Erythroblast (primary cell): ENCODE measurements around the gene PRDM1.

Experiments
- DNase-seq, 2 experiments: peaks; one replicate each; lab custom pipeline; 2025; lab: John Stamatoyannopoulos, UW
- GATA1 ChIP-seq: IDR thresholded peaks from 2 replicates; pipeline ENCODE4 v1.6.1; 2011; ENCODE audit warnings: low read depth, mild to moderate bottlenecking, control low read depth, low read length, moderate library complexity
- POLR2A ChIP-seq: IDR thresholded peaks from 2 replicates; pipeline ENCODE4 v1.6.1; 2011; ENCODE audit warnings: mild to moderate bottlenecking, low read length

Gene PRDM1

DNA sequence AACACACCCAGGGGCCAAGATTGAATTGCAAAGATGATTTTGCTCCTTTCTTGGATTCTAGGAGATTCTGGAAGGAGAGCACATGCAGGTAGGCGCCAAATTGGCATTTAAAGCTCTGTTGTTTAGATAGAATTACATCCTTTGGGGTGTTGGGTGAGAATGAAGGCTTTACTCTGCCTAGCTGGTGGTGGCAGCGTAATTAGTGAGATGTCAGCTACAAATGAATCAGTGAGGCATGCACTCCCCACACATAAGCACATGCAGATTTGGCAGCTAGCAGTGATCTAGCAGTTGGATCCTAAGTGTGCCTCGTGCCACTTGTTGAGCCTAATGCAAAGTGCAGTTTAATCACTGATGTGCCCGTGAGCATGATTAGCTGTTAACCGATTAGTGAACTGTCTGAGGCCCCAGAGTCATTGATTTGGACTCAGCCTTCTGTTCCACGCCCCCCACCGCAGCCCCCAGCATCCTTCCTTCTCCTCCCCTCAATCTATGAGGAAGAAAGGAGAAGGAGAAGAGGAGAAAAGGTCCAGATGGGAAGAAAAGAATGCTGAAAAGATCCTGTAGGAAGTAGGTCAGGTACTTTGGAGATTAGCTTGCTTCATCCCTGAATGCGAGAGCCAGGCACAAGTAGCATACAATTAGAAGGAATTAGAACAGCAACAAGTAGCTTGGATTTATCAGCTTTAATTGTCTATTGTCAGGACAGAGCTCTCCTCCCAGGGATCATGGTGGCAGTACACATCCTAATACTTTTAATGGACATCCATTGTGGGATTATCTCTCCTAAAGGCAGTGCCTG, 6.0 kb upstream of the PRDM1 start:
- no peak for DNase-seq
- TF ChIP-seq GATA1 (no peak), POLR2A (no peak)

- DNase-seq = no peak
- TF ChIP-seq GATA1 (no peak), POLR2A (no peak)
These were observed 5.4 kb upstream of the PRDM1 start for GRCh38 chr6:106080763-106081095.

DNA sequence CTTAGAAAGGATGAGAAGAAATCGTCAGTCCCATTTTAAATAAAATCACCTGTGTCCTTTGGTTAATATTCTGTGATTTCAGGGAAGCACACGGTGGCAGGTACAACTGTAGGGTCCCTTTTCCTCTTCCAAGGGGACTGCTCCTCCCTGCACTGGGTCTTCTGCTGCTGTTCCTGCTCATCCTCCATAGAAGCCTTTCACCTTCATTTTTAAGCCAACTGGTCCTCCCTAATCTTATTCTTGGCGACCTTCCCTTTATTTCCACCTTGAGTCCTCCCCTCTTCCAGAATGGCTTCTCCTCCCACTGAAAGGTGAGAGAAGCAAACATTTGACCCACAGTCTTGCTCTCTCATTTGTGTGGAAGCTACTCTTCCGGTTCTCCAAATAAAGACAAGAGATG, 4.4 kb upstream of the PRDM1 start:
- no peak for DNase-seq
- TF ChIP-seq POLR2A (no peak), GATA1 (no peak)

DNA sequence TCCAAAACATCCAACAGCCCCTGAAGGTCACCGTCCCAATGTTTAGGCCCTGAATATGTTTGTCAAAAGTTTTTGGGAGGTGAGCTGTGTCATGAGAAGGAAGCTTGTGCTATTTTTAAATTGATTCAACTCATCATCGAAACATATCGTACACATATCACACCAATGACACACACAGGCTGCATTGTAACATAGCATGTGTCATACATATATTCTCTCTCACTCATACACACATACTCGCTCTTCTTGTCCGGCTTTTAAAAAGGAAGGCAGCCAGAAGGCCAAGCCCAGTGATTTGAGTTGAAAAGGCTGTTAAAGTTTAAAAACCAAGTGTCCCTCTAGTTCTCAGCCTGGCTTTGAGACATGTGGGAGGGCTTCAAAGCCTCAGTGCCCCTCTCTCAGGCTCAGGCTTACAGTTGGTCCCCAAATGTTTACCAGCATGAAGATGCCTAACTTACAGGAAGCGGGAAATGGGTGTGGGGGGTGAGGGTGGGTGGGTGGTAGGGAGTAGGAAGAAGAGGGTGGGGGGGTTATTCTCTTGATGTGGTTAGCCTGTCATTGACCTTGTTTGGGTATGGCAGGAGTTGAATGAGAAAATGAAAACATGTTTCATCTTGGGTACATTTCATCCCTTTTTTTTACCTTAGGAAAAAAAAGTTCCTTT, 3.3 kb upstream of the PRDM1 start:
- DNase-seq = no peak
- TF ChIP-seq GATA1 = no peak
- no peak for TF ChIP-seq POLR2A

- TF ChIP-seq POLR2A (no peak), GATA1 (no peak)
- no peak for DNase-seq
These were observed 2.5 kb upstream of the PRDM1 start for GRCh38 chr6:106083618-106084017.

- peak; percentile 35 to 38 for DNase-seq
- no peak for TF ChIP-seq GATA1
- no peak for TF ChIP-seq POLR2A
These were observed 1.8 kb upstream of the PRDM1 start for GRCh38 chr6:106084106-106084988.

- TF ChIP-seq POLR2A (no peak), GATA1 (no peak)
- DNase-seq = no peak
These were observed 996 bp upstream of the PRDM1 start for GRCh38 chr6:106084989-106085691.

DNA sequence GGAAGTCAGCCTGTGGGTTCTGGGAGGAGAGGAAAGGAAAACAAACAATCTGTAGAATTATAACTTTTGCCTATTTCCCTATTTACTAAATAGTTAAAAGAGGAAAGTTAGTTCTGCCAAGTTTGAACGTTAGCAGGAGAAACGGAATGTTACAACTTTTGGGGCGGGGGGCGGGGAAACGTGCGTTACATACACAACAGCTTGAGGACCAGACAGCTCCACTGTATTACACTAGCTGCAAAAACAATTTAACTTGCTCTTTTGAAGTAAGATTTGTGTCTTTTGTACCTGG, 498 bp upstream of the PRDM1 start:
- TF ChIP-seq GATA1 (no peak), POLR2A (no peak)
- no peak for DNase-seq

DNA sequence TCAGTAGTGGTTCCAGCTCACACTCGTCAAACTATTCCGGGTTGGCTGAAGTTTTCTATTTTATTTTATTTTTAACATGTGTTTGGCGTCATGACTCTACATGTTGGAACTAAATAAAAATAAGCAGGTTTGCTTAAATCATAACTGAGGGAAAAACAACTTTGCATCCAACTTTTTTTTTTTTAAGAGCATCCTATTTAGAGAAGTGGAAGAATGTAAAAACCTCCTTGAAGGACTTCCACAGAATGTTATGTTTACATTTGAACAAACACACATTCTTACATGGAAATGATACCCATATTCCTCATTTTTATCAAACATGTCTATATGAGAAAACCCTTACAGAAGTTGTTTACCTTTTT, 659 bp downstream of the PRDM1 start:
- no peak for TF ChIP-seq GATA1
- no peak for TF ChIP-seq POLR2A
- DNase-seq = no peak

GRCh38 chr6:106087548-106088325, 1.6 kb downstream of the PRDM1 start:
- DNase-seq = no peak
- TF ChIP-seq POLR2A (no peak), GATA1 (no peak)

GRCh38 chr6:106090001-106090400, 3.9 kb downstream of the PRDM1 start:
- peak in 1 of 2 experiments; percentile 52 for DNase-seq
- TF ChIP-seq GATA1 = no peak
- no peak for TF ChIP-seq POLR2A

DNA sequence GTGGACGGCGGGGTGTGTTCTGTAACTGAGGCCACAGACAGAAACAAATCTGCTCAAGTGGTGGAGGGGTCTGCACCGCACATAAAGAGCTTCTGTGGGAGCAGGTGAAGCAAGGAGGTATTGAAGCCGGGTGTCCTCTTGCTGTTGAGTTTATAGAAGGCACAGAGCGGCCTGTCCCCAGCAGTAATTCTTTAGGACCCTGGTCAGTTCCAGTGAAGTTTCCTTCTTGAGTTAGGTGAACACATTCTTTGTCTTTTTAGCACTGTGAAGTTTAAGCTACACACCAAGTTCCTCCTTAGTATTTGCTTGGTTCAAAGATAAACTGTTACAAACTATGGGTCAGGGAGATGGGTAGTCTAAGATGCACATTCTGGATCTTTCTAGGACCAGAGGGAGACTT, 6.1 kb downstream of the PRDM1 start:
- TF ChIP-seq POLR2A (no peak), GATA1 (no peak)
- no peak for DNase-seq

GRCh38 chr6:106094261-106094963, 8.3 kb downstream of the PRDM1 start:
- no peak for TF ChIP-seq GATA1
- no peak for TF ChIP-seq POLR2A
- no peak for DNase-seq
